ENCODE data around the gene KLHL14.

DNA sequence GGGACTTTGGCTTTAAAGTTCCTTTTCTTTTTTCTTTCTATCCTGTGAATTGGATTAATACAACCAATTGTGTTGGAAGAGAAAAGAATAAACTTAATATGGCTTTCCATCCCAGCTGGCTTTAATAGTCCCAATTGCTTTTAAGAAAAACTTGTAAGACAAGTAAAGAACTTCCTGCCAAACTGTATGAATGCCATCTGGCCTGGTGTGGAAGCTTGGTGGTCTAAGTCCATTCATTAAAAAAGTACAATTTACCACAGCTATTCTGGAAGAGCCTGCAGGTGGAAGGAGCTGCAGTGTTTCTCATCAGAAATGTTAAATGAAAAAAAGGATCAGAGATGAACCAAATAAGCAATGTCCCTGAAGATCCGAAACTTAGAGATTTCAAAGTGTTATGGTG is 103.9 kb downstream of the KLHL14 start:
- TF ChIP-seq SIN3A (IDR thresholded peaks at IDR 0.05; ENCODE audit: low read depth, low read length) (no peak), BCL11A (IDR thresholded peaks at IDR 0.05; ENCODE audit: low read depth, low read length) (no peak), TCF12 (IDR thresholded peaks at IDR 0.05; ENCODE audit: low read depth, low read length) (no peak), FOS (IDR thresholded peaks at IDR 0.05; ENCODE audit: borderline replicate concordance, extremely low read depth, insufficient read length) (no peak), ATF2 (IDR thresholded peaks at IDR 0.05; ENCODE audit: low read length) (no peak), CTCF (IDR thresholded peaks at IDR 0.05 in 2 of 3, conservative IDR thresholded peaks at IDR 0.05 in 1 of 3; ENCODE audit: control insufficient read depth in 2 of 3, extremely low read depth in 1 of 3, insufficient read depth in 1 of 3, low read depth in 3 of 3, low read length in 3 of 3) (no peak)
- TF ChIP-seq, protein P1, sequence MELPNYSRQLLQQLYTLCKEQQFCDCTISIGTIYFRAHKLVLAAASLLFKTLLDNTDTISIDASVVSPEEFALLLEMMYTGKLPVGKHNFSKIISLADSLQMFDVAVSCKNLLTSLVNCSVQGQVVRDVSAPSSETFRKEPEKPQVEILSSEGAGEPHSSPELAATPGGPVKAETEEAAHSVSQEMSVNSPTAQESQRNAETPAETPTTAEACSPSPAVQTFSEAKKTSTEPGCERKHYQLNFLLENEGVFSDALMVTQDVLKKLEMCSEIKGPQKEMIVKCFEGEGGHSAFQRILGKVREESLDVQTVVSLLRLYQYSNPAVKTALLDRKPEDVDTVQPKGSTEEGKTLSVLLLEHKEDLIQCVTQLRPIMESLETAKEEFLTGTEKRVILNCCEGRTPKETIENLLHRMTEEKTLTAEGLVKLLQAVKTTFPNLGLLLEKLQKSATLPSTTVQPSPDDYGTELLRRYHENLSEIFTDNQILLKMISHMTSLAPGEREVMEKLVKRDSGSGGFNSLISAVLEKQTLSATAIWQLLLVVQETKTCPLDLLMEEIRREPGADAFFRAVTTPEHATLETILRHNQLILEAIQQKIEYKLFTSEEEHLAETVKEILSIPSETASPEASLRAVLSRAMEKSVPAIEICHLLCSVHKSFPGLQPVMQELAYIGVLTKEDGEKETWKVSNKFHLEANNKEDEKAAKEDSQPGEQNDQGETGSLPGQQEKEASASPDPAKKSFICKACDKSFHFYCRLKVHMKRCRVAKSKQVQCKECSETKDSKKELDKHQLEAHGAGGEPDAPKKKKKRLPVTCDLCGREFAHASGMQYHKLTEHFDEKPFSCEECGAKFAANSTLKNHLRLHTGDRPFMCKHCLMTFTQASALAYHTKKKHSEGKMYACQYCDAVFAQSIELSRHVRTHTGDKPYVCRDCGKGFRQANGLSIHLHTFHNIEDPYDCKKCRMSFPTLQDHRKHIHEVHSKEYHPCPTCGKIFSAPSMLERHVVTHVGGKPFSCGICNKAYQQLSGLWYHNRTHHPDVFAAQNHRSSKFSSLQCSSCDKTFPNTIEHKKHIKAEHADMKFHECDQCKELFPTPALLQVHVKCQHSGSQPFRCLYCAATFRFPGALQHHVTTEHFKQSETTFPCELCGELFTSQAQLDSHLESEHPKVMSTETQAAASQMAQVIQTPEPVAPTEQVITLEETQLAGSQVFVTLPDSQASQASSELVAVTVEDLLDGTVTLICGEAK (IDR thresholded peaks at IDR 0.05; ENCODE audit: borderline replicate concordance), result no peak

Measured in GM12878 (cell line).